Measurements from ENCODE around the gene SMIM27.
A peak's percentile ranks its signal among the peaks of the same experiment; 100 is the strongest.
"Not testable (repeated sequence)": the region's sequence is repeated elsewhere in the genome, so short reads cannot be mapped to it uniquely, and the experiment has no call there.

The SMIM27 gene, protein sequence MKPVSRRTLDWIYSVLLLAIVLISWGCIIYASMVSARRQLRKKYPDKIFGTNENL

DNA sequence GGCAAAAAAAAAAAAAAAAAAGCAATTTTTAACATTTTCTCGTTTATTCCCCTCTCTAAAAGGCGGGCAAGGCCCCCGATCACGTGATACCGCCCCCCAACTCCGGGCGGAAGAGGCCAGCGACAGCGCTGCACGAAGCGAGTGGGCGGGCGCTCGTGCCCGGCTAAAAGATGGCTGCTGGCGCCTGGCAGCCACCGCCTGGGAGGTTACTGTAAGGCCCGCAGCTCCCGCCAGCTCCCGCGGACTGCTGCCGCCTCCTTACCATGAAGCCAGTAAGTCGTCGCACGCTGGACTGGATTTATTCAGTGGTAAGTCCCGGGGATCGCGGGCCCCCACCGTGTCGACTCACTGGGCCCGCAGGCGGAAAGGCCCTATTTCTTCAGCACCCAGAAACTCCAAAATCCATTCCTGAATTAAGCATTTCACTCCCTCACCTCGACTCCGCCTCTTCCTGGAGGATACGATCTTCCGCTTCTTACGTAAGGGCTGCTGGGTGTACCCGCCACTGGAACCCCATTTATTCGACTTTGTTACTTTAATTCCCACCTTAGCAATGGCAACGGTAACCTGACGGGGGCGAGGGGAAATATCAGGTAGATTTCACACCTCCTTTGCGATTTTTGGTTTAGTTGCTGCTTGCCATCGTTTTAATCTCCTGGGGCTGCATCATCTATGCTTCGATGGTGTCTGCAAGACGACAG lies at the start of gene SMIM27, which contains the start of gene TOPORS:
Gene SMIM27, plus strand, starts transcription at position 156 of the 701 bp plus-strand sequence. Its CDS starts 108 bp downstream, at position 264.
Gene TOPORS, minus strand, starts transcription at position 415 of the 701 bp plus-strand sequence. Its CDS starts 150 bp downstream, at position 265.
- DNase-seq (ENCODE audit: low read depth), result peak; percentile 94
- peak within 1 kb of the TSS; percentile 84 for H3K4me3 ChIP-seq (ENCODE audit: low read depth, low read length)
- TF ChIP-seq, protein P1, sequence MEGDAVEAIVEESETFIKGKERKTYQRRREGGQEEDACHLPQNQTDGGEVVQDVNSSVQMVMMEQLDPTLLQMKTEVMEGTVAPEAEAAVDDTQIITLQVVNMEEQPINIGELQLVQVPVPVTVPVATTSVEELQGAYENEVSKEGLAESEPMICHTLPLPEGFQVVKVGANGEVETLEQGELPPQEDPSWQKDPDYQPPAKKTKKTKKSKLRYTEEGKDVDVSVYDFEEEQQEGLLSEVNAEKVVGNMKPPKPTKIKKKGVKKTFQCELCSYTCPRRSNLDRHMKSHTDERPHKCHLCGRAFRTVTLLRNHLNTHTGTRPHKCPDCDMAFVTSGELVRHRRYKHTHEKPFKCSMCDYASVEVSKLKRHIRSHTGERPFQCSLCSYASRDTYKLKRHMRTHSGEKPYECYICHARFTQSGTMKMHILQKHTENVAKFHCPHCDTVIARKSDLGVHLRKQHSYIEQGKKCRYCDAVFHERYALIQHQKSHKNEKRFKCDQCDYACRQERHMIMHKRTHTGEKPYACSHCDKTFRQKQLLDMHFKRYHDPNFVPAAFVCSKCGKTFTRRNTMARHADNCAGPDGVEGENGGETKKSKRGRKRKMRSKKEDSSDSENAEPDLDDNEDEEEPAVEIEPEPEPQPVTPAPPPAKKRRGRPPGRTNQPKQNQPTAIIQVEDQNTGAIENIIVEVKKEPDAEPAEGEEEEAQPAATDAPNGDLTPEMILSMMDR (conservative IDR thresholded peaks at IDR 0.05; ENCODE audit: low read depth, low read length), result no peak

DNA sequence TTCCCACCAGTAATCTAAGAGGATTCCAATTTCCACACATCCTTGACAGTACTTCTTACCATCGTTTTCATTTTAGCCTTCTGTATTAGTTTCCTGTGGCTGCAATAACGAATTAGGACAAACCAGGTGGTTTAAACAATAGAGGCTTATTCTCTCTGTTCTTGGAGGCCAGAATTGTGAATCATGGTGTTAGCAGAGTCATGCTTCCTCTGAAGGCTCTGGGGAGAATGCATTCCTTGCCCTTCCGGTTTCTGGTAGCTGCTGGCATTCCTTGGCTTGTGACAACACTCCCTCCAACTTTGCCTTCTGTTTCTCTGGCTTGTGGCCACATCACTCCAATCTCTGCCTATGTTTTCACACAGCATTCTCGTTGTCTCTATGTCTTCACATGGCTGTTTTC lies 49.7 kb upstream of the SMIM27 start:
- TF ChIP-seq, protein P1 (conservative IDR thresholded peaks at IDR 0.05; ENCODE audit: low read depth, low read length), result no peak
- no peak overlapping the region for H3K4me3 ChIP-seq (ENCODE audit: low read depth, low read length)
- peak; percentile 86 for DNase-seq (ENCODE audit: low read depth)

DNA sequence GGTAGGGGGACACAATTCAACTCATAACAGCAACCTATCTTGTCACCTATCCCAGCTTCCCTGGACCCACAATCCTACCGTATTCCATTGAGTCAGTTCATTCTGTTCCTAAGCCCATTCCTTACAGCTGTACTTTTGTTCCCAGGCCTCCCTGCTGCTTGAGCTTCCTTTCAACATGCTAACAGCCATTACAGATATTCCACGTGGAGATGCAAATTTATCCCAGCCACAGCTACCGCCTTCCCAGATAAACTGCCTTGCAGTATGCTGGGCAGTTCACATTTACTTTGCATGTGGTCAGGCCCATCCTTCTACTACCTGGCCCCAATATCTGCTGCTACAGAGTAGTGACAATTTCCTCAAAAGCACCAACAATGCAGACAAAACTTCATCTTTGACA lies 49.1 kb upstream of the SMIM27 start:
- peak; percentile 23 for DNase-seq (ENCODE audit: low read depth)
- no peak overlapping the region for H3K4me3 ChIP-seq (ENCODE audit: low read depth, low read length)
- TF ChIP-seq, protein P1 (conservative IDR thresholded peaks at IDR 0.05; ENCODE audit: low read depth, low read length), result no peak

DNA sequence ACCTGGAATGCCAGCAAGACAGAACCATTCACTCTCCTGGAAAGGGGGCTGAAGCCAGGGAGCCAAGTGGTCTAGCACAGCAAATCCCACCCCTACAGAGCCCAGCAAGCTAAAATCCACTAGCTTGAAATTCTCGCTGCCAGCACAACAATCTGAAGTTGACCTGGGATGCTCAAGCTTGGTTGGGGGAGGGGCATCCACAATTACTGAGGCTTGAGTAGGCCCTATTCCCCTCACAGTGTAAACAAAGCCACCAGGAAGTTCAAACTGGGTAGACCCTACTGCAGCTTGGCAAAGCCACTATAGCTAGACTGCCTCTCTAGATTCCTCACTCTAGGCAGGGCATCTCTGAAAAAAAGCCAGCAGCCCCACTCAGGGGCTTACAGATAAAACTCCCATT lies 43.4 kb upstream of the SMIM27 start:
- H3K4me3 ChIP-seq (ENCODE audit: low read depth, low read length), result no peak overlapping the region
- TF ChIP-seq, protein P1 (conservative IDR thresholded peaks at IDR 0.05; ENCODE audit: low read depth, low read length), result no peak
- no peak for DNase-seq (ENCODE audit: low read depth)

DNA sequence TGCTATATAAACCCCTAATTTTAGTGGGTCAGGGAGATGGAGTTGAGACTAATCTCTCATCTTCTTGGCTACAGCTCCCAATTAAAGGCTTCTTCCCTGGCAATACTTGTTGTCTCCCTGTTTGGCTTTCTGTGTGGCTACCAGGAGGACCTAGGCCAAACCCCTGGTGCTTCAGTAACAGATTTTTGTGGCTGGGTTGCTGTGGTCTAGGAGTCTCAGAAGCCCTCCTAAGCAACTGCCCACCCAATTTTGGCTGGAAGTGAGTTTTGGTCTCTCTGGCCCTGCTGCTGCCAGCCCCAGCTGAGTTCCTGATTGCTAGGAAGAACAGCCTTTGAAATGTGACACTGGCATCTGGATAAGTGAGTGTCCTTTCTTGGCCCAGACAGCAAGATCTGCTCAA lies 35.9 kb upstream of the SMIM27 start:
- no peak for DNase-seq (ENCODE audit: low read depth)
- TF ChIP-seq, protein P1 (conservative IDR thresholded peaks at IDR 0.05; ENCODE audit: low read depth, low read length), result no peak
- H3K4me3 ChIP-seq (ENCODE audit: low read depth, low read length), result no peak overlapping the region

DNA sequence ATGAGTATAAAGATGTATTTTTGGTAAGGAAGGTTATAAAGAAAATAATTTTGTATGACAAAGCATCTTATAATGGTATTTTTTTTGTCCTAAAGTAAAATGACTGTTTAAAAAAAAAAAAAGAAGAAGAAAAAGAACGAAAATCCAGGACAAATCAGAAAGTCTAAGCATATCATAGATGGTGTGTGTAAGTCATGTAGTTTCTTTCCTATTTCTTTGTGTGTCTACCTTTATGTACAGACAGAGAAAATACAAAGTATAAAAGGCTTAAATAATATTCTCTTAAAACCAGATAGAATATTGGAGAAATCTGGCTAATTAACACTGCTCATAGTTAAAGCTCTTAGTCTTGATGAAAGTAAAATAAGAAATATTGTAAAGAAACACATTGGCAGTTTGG lies 33.9 kb upstream of the SMIM27 start:
- DNase-seq (ENCODE audit: low read depth), result no peak
- TF ChIP-seq, protein P1 (conservative IDR thresholded peaks at IDR 0.05; ENCODE audit: low read depth, low read length), result no peak
- H3K4me3 ChIP-seq (ENCODE audit: low read depth, low read length), result no peak overlapping the region

DNA sequence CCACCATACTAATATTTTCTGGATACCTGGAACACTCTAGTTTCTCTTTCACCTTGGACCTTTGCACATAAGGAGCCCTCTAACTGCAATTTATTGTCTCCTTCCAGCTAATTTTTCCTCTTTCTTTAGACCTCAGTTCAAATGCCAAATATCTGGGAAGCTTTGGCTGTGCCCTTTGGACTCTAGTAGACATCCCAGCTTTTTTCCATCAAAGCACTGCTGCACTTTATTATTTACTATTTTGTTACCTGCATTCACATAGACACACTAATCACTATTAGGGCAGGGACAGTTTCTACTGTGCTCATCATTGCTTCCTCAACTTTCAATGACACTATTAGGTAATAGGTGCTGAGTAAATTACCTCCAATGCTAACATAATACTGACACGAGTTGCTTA lies 28.2 kb upstream of the SMIM27 start:
- no peak overlapping the region for H3K4me3 ChIP-seq (ENCODE audit: low read depth, low read length)
- DNase-seq (ENCODE audit: low read depth), result no peak
- TF ChIP-seq, protein P1 (conservative IDR thresholded peaks at IDR 0.05; ENCODE audit: low read depth, low read length), result no peak

DNA sequence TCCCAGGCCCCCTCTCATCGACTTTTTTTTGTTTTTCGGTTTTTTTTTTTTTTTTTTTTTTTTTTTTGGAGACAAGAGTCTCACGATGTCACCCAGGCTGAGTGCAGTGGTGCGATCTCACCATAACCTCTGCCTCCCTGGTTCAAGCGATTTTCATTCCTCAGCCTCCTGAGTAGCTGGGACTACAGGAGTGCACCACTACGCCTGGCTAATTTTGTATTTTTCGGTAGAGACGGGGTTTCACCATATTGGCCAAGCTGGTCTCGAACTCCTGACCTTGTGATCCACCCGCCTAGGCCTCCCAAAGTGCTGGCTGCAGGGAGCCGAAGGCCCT lies 27.6 kb upstream of the SMIM27 start:
- H3K4me3 ChIP-seq (ENCODE audit: low read depth, low read length), result peak overlapping the region; percentile 83

More for the DNA sequence above, 27.6 kb upstream of the SMIM27 start:
- not testable (repeated sequence) for DNase-seq (ENCODE audit: low read depth)
